ENCODE measurements around the gene ZIC3.

Gene ZIC3

DNA sequence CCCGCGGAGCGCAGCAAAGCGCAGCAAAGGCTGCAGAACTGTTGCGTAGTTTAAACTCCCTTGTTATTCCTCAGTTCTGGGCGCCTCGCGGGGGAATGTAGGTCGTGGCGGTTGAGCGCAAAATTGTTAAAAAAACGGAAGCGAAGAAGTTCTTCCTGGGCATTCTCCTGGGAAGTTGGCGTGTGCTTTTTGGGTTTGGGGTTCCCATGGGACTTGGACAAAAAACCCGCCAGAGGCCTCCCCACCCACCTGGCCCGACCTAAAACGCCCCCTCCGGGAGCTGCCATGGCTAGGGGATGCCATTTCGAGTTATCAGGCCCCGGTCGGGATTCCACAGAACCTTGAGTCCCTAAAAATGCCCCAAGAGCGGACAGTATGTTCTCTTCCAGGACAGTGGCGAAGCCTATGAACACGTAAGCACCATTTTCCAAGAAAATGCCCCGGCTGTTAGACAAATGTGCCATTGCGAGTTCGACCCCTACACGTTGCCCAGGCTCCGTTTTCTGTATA lies 8.9 kb downstream of the ZIC3 start:
- no peak for TF ChIP-seq CTCF (IDR thresholded peaks at IDR 0.05; ENCODE audit: low read length, missing control alignments)
- DNase-seq (ENCODE audit: low read depth): no peak
- no peak overlapping the region for H3K4me3 ChIP-seq (replicated peaks; ENCODE audit: low read depth, low read length)

DNA sequence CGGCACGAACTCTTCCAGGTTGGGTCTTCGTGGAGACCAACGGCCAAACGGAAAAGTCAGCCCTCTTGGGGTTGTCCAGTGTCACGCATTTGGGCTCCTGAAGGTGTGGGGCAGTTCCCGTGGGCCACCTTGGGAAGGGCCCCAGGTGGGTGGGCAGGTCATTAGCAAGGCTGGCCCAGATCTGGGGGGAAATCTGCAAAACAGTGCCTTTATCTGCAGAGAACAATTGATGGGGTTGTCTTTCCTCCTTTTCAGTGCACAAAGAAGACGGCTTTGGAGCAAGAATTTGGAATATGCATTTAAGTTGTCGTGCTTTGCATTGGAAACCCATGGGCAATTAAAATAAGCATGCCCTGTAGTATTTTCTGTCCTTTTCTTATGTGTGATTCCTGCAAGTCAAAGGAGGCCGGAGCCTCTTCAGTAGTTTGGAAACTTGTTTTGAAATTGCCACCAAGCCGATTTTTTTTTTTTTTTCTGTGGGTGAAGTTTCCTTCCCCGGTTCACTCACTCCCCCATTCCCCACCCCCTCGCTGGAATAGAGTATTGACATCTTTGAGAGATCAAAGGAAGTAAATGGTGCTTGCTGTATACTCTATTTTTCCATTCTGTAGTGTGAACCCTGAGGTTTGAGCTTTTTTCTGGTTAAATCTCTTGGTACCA lies 9.8 kb downstream of the ZIC3 start:
- TF ChIP-seq CTCF (IDR thresholded peaks at IDR 0.05; ENCODE audit: low read length, missing control alignments): no peak
- no peak for DNase-seq (ENCODE audit: low read depth)
- no peak overlapping the region for H3K4me3 ChIP-seq (replicated peaks; ENCODE audit: low read depth, low read length)

- no peak for TF ChIP-seq CTCF (IDR thresholded peaks at IDR 0.05; ENCODE audit: low read length, missing control alignments)
- H3K4me3 ChIP-seq (replicated peaks; ENCODE audit: low read depth, low read length): no peak overlapping the region
- DNase-seq (ENCODE audit: low read depth): no peak
Observed at GRCh38 chrX:137587151-137587550, 21.2 kb downstream of the ZIC3 start.

GRCh38 chrX:137600769-137601168 lies 34.8 kb downstream of the ZIC3 start:
- TF ChIP-seq CTCF (IDR thresholded peaks at IDR 0.05; ENCODE audit: low read length, missing control alignments): no peak
- DNase-seq (ENCODE audit: low read depth): no peak
- H3K4me3 ChIP-seq (replicated peaks; ENCODE audit: low read depth, low read length): no peak overlapping the region

Data from fibroblast of pulmonary artery (primary cell).